Left renal pelvis (tissue), 4 donors: ENCODE measurements around the gene NTN1. TPM values are rescaled to one million over a fixed set of nuclear protein-coding genes. Genes with fewer than 3 reads are reported as not detected.

Experiments used
- DNase-seq, 4 donors: peaks; one replicate each; pipeline ENCODE4 v3.0.0-alpha.2; 2013; ENCODE audit warnings: low read depth in 4 of 4, low spot score in 3 of 4
- polyA plus RNA-seq, 4 donors: library from polyadenylated mRNA; unstranded; fragments of 120-200 nt; gene quantifications; one replicate each; pipeline ENCODE4 v1.2.1, GENCODE V29; 2013; ENCODE audit not compliant: insufficient read length in 4 of 4

Gene NTN1
- polyA plus RNA-seq, 4 donors: 5.2 to 188 (median 9.4) TPM

DNA sequence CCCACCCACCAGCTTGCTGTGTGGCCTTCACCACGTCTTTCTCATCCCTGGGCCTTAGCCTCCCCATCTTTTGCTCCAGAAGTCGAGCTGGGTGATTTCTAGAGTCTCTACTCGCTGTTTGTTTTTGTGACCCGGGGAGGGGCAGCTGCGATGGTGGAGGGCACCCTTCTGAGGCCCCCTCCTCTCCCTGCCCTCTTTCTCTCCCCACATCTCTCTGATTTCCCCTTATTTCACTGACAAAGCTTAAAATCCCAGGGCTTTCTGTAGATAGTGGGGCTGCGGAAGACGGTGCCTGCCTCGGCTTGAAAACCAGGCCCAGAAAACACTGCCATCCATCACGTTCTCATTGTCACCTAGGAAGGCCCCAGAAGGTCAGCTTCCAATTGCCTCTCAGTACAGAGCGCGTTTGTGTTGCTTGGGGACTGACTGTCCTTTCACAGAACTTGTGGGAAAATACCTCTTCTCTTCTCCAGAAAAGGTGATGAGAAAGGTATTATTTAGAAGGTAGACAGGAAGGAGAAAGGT, 95.1 kb downstream of the NTN1 start:
- DNase-seq: no peak

DNA sequence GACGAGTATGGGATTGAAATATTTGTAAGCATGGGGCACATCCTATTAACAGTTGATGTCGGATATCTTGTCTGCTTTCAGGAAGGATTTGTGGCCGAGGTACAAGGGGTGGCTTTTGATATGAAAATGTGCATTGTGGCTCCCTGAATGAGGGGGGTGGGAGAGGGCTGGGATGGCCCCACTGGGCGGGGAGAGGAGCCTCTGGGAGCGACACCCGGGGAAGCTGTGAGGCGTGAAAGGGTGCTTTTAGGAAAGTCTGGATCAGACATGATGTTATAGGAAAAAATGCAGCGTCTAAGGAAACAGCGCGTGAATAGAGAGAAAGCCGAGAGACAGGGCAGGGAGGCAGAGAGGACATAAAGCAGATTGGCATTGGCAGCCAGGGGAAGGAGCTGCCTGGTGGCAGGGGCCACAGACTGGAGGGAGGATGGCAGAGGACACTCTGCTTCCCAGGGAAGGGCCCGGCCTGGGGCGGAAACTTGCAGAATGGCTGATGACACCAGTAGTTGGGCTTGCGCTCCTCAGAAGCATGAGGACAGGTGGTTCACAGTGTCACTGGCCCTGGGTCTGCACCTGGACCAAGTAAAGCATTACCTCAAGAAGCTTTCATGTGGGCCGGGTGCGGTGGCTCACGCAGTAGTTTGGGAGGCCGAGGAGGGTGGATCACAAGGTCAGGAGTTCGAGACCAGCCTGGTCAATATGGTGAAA, 95.7 kb downstream of the NTN1 start:
- no peak for DNase-seq

DNA sequence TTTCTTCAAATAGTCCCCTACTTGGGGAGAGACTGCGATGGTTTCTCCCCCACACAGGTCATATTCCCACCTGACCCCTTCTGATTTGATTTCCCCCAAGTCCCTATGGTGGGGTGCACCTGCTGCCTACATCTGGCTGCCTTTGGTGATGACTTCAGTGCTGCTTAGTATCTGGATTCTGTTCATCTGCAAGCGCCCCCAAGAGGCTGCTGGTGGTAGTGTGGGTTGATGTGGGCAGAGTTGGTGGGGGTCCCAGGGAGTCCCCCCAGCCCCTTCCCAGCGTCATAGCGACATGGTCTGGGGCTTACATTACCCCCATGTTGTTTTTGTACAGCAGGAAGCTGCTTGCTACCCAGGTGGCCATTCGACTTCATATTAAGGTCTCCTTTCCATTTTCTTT, 99.2 kb downstream of the NTN1 start:
- no peak for DNase-seq

DNA sequence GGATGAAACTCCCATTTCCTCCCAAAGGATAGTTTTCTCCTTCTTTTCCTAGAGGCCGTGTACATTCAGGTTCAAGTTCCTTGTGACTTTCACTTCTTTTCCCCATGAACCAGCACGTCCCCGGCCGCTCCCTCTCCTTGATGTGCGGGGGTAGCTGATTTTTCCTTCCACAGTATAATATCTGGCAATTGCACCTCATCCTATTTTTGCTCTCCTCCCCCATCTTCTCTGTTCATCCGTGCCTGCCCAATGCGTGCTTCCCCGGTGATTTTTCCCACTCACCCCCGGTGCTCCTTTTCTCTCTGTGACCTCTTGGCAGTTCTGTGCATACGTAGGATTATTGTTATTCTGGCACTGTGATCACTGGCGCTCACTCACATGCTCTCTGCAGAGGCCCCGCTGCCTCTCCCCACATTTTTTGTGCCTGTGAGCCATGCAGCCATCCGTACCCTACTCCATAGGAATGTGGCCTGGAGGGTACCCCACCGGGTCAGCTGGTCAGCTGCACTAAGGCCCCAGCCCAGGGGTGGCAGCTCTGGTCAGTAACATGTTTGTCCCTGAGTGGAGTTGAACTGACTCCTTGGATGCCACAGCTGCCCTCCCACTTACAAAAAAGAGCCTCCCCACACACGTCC, 100.0 kb downstream of the NTN1 start:
- no peak for DNase-seq

DNA sequence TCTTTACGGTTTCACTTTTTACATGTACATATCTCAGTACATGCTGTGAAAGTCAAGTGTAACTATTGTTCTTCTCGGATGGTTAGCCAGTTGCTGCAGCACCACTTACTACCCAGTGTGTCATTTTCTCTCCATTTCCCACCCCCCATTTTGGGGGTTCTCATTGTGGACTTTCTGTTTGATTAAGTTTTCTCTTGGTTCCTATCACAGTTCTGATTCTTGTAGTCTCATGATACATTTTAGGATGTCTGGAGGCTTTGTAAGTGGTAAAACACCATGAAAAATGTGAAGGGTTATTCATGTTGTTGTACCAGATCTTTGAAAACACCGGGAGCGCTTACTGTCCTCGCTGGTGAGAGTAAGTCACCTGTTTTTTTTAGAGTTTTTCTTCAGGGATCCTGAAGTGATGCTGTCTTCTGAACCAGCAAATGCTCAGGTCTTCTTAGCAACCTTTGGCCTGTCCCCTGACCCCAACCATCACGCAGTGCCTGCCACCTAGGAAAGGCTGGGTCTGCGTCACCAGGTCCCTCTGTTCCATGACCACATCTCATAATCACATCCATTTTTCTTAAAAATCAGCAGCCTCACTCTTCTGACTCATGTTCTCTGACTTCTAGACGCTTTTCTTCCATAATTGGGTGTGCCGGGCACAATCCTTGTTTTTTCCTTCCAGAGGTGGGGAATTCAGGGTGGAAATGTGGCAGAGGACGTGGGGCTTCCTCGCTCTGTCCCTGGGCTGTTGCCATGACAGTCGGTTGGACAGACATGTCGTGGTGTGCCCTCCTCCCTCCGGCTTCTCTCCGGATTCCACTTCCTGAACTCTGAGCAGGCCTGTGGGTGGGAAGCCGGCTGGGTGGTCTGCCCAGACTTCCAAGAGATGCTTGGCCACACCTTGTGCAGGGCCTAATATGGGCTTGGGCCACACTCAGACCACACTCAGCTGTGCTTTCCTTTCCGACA, 102.6 kb downstream of the NTN1 start:
- DNase-seq: no peak

DNA sequence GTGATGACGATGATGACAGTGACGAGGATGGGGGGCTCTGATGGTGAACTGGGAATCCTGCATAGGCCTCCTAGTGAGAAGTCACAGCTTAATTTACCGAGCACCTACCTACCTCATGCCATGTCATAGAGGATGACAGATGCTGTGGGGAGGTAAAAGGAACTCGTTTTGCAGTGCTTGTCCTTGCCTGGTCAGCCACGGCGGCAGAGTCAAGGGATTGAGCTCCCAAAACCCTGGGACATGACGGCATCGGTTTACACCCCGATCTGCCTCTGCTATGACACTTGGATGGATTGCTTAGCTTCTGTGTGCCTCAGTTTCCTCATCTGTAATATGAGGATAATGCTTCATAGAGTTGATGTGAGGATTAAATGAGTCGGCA, 103.2 kb downstream of the NTN1 start:
- DNase-seq: no peak

DNA sequence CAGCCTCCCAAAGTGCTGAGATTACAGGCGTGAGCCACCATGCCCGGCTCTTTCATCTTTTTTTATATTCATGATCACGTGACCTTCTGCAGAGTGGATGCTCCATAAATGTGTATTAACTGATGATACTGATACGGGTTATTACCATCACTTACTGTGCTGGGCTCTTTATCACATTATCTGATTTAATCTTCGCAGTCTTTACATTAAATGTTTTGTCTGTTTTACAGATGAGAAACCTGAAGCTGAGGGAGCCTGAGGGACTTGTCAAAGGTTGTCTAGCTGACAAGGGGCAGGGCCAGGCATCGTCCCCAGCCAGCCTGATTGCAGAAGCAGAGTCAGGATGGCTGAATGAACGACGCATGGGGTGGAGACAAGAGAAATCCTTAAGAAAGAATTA, 104.4 kb downstream of the NTN1 start:
- DNase-seq: no peak

DNA sequence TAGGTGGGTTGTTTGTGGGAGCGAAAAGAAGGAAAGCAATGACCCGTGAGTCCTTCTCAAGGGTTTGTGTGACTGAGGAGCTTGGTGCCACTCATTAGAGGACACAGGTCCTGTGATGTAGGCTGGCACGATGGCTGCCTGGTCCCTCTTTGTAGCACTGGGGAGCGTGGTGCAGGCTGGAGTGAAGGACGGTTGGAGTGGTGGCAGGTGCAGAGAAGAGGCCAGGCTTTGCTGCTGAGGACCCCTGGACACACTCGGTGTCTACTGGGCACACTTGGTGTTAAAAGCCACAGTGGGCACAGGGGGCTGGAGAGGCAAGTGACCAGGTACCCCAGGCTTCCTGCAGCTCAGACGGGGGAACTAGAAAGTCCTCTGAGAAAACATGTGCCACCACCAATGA, 106.0 kb downstream of the NTN1 start:
- no peak for DNase-seq

DNA sequence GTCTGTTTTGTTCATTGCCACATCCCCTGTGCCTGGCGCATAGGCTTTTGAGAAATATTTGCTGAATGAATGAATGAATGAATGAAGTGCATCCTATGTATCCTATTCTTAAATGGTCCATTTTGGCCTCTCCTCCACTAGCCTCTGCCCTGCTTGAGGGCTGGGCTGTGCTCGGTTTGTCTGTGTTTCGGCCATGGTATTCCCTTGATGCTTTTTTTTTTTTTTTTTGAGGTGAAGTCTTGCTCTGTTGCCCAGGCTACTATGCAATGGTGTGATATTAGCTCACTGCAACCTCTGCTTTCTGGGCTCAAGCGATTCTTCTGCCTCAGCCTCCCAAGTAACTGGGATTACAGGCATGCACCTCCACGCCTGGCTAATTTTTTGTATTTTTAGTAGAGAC, 110.1 kb downstream of the NTN1 start:
- no peak for DNase-seq

DNA sequence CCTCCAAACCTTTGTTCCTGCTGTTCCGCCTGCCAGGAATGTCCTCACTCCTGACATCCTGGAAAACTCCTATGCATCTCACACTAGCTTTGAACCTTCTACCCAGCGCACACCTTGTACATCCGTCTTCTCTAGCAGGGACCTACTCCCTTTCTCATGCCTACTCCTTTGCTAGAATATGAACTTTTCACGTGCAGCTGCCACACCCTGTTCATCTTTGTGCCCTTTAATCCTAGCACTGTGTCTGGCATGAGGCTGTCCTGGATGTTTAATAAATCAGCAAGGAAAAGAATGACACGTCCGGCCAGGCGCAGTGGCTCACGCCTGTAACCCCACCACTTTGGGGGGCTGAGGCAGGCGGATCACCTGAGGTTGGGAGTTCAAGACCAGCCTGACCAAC, 111.0 kb downstream of the NTN1 start:
- no peak for DNase-seq

DNA sequence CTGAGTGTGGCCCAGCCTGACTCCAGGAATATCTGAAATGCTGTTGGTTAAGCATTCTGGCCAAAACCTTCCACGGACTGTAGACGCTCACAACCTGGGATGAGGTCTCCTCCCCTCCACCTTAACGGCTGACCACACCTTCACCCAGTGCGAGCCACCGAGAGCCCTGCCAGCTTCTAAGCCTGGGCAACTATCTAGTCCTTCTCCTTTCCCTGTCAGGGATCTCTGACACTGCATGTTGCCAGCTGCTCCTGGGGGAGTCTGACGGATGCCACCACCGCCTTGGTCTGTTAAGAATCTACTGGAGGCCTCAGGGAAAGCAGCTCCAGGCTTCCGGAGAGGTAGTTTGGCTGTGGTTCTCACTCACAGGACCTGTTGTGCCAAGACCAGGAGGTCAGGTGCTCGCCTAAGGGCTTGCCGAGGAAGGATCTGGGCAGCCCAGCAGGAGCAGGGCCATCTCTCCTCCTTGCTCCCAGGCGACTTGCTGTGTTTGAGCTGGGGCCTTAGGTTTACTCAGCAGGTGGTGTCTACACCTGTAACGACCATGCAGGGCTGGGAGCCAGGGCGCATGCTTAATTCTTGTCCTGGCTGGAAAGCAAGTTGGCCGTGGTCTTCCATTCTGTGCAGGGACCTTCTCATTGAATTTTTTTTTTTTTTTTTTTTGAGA, 111.8 kb downstream of the NTN1 start:
- DNase-seq: no peak

DNA sequence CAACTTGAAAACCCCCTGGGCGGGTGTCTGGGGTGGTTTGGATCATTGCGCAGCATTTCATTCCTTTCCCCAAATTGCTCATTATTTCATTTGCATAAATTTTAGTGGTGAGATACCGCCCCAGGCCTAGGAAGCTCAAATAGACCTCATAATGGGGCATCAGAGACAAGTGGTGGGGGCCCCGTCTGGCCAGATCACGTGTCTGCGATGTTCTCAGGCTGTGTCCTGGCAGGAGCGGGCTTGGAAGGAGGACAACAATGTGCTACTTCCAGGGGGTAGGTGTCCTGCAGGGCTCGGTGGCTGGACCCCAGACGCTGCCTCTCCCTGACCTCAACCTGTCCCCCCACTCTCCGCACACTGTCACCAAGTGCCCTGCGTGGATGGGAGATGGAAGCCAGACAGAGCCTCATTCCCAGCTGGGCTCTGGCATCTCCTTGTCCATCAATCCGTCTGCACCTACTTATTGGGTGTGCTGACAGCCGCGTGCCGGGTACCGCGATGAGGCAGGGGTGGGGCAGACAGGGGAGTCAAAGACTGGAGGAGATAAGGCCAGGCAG, 116.9 kb downstream of the NTN1 start:
- DNase-seq: no peak

DNA sequence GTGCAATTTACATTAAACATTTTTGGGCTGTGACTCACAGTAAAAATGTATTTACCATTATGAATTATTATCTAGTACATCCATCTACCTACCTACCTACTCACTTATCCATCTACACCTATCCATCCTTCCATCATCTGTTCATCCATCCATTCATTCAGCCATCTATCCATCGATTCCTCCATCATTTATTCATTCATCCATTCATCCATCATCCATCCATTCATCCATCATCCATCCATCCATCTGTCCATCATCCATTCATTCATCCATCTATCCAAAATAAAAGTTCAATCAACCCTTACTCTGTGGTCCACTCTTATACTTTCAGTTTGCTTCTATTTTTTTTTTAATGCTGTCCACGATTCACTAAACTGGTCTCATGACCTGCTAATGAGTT, 118.4 kb downstream of the NTN1 start:
- DNase-seq: no peak

DNA sequence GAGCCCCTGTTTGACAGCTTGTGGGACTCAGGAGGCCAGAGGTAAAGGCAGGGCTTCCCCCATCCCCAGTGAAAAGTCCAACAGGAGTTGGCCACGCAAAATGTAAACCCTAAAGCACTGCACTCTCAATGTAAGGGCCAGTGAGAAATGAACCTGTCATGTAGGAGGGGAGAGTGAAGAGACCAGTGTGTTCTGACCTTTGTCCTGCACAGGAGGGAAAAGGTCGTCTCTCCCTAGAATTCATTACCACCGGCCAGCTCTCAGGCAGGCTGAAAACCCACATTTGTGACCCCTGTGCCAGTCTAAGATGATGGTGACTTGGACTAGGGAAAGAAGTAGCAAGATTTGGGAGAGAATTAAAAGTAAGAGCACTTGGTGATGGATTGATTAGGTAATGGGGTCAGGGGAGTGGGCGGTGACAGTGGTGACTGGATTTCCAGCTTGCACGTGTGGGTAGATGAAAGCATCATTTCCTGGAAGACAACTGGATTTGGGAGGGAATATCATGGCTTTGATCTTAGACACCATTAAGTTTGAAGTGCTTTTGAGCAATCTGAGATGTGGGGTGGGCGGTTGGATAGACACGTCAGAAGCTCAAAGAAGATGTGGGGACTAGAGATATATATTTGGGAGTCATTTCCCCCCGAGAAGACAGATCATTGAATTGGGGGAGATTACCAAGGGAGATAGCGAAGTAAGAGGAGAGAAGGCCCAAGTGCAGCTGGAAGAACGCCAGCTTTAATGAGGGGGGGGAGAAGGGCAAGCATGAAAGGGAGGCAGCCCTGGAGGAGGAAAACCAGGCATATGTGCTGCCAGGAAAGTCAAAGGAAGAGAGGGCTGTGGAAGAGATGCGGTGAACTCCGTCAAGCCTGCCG, 119.5 kb downstream of the NTN1 start:
- DNase-seq: no peak

DNA sequence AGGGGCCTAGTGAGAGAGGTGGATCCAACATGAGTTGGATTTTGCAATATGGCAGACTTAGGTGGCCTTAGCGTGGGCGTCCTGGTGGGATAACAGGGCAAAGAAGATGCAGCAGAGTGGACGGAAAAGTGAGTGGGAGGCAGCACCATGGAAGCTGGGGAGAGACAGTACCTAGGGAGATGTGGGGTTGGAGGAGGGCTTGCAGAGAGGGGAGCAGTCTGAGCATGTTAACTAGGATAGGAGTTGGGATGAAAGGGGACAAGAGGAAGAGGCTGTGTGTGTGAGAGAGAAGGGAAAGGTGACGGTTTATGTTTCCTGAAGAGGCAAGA, 120.1 kb downstream of the NTN1 start:
- DNase-seq: no peak

DNA sequence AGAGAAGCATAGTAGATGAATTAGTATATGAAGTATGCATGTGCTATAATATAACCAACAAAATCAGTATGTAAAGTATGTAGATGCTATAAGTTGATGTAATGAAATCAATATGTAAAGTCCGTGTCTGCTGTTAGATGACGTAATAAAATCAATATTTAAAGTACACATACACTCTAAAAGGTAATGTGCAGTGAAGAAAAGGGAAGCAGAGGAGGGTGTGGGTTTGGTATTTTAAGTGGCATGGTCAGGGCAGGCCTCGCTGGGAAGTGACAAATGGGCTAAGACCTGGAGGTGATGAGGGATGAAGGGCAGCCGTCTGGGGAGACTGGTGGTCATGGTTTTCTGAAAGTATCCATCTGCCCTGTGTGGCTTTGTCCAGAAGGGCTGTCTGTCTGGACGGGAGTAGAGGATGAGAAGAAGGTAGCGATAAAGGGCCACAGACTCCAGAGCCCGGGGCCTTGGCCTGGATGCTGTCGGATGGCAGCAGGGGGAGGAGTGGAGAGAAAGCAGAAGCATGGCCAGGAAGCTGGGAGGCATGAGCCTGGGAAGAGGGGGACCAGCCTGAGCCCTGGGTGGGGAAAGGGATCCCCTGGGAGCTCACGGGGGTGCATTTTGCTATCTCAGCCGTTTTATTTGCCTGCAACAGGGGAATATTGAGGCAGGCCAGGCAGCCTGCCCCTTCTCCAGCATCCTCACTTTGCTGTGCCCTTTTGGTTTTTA, 121.6 kb downstream of the NTN1 start:
- no peak for DNase-seq

DNA sequence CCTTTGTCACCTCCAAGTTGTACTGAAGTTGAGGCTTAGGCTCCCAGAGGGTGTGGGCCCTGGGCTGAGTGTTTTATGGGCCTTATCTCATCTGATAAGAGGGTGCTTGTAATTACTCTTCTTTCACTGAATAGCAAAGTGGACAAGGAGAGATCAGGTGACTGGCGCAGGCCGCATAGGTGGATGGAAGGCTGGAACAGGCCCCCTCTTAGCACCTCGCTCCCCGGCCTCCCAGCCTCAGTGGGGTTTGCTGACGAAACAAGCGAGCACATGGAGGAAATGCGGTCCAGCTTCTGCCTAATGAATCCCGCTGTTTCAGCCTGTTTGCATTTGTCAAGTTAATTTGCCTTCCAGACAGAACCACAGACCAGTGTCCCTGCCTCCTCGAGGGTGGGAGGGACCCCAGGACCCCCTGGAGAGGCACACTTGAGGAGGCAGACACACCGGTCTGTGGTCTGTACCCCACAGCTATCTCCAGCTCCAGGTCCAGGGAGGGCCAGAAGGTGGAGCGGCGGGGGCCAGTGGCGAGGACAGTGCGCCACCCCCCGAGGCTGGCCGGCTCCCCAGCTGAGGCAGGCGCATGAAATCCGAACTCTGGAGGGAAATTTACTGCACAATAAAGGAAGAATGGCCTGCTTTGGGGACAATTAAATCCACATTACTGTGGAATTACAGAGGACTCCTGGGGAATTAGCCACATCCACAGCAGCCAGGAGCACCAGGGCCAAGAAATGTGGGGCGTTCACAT, 123.4 kb downstream of the NTN1 start:
- no peak for DNase-seq

DNA sequence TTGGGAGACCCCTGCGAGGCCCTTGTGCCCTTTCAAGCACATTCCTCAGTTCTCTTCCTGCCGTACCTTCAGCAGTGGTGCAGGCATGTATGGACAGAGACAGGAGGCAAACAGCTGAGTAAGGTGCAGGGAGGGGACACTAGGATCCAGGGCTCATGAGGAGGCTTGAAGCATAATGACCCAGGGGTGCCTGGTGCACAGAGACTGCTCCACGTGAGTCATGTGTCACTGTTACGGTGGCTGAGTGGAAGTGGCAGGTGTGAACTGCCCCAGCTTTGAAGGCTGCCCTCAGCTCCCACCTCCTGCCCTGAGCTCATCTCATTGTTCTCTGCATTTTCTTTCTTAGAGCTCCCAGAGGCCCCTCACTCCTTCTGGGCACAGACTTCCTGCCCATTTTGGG, 124.8 kb downstream of the NTN1 start:
- DNase-seq: no peak
